ENCODE results near the gene OCIAD2.
"Not testable (repeated sequence)": the region's sequence is repeated elsewhere in the genome, so short reads cannot be mapped to it uniquely, and the experiment has no call there.

Gene OCIAD2

DNA sequence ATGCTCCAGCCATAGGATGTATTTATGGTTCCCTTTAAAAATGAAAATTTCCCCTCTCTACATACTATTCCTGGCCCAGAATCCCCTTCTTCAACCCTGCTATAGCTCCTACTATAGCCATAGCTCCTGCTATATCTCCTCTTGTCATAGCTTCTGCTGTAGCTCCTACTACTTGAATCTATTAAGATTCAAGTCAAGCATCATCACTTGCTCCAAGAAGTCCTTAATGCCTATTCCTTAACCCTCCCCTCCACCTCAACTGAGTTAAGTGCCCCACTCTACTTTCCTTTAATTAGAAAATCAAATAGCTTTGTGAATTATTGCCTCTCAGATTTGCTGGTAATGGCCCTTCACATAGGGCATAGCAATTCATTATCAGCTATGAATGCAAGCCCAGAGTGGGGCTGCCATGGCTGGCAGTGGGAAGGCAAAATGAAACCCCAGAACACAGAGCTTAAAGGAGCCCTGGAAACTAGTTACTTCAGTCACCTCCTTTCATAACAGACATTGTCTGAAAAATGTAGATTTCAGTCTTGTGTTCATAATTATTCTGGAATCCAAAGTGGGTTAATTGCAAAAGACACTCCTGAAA lies 15.4 kb downstream of the OCIAD2 start:
- H3K36me3 ChIP-seq (ENCODE audit: insufficient read depth, low read length) = peaks cover 66% of the 10 kb centered on the region
- no peak overlapping the region for H3K27ac ChIP-seq (ENCODE audit: low read depth, low read length)
- H3K4me3 ChIP-seq (ENCODE audit: low read length) = no peak overlapping the region
- H3K4me1 ChIP-seq (ENCODE audit: insufficient read depth, low read length) = no peaks in the 10 kb centered on the region
- no peaks in the 10 kb centered on the region for H3K27me3 ChIP-seq (ENCODE audit: insufficient read depth, low read length)
- no peak overlapping the region for H3K9ac ChIP-seq (ENCODE audit: low read depth, low read length)
- peaks cover 12% of the 10 kb centered on the region for H3K9me3 ChIP-seq (ENCODE audit: insufficient read depth, low read depth, low read length)

GRCh38 chr4:48889750-48890149 lies 16.8 kb downstream of the OCIAD2 start:
- H3K36me3 ChIP-seq (ENCODE audit: insufficient read depth, low read length) = peaks cover 52% of the 10 kb centered on the region
- 100% methylated on average over 3 of the region's 3 CpGs for WGBS
- not testable (repeated sequence) for H3K4me3 ChIP-seq (ENCODE audit: low read length); H3K27me3 ChIP-seq (ENCODE audit: insufficient read depth, low read length); H3K4me1 ChIP-seq (ENCODE audit: insufficient read depth, low read length); H3K27ac ChIP-seq (ENCODE audit: low read depth, low read length); H3K9ac ChIP-seq (ENCODE audit: low read depth, low read length)
- H3K9me3 ChIP-seq (ENCODE audit: insufficient read depth, low read depth, low read length) = peaks cover 12% of the 10 kb centered on the region

- H3K27me3 ChIP-seq (ENCODE audit: insufficient read depth, low read length); H3K36me3 ChIP-seq (ENCODE audit: insufficient read depth, low read length); H3K27ac ChIP-seq (ENCODE audit: low read depth, low read length); H3K9me3 ChIP-seq (ENCODE audit: insufficient read depth, low read depth, low read length); H3K4me1 ChIP-seq (ENCODE audit: insufficient read depth, low read length); H3K9ac ChIP-seq (ENCODE audit: low read depth, low read length); H3K4me3 ChIP-seq (ENCODE audit: low read length): not testable (repeated sequence)
- 94% methylated on average over 3 of the region's 3 CpGs for WGBS
These were observed 24.9 kb downstream of the OCIAD2 start for GRCh38 chr4:48881646-48882045.

DNA sequence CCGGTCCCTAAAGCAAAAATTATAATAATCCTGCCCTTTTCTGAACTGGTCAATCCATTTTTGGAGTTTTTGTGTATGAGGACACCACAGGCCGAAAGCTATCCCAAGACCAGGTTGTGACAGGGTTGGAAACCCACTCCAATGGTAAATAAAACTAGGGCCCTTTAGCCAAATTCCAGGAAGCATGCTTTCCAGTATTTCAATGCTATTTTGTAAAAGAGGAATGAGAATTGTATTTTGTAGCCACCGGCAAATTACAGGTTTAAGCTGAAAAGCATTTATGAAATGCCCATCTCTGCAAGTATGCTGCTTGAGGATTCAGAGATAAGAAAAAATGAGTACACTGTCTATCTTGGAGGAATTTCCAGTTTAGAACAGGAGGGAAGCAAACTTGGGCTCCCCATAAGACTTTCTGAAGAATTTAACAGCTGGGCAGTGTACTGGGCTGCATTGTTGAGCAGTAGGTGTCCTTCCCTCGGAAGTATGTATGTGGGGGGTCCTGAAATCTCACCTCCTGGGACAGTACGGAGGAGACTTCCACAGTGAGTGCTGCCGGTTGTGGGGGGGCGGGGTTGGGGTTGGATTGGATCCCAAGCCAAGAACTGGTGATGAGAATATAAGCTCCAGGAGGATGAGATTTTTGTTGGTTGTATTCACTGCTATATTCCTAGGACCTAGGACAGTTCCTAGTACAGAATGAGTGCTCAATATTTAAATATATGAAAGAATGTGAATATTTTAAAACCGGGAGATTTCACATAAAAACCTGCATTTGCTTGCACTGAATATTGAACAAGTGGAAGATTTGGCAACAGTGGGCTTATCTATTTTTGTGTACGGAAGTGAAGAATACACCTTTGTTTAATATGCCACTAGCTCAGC lies 26.8 kb downstream of the OCIAD2 start:
- Histone ChIP-seq H3K9ac (ENCODE audit: low read depth, low read length) (no peak overlapping the region), H3K9me3 (ENCODE audit: insufficient read depth, low read depth, low read length) (no peaks in the 10 kb centered on the region), H3K4me3 (ENCODE audit: low read length) (no peak overlapping the region), H3K27ac (ENCODE audit: low read depth, low read length) (no peak overlapping the region), H3K36me3 (ENCODE audit: insufficient read depth, low read length) (no peaks in the 10 kb centered on the region), H3K4me1 (ENCODE audit: insufficient read depth, low read length) (no peaks in the 10 kb centered on the region), H3K27me3 (ENCODE audit: insufficient read depth, low read length) (no peaks in the 10 kb centered on the region)
- WGBS = 76% methylated on average over 9 of the region's 9 CpGs

DNA sequence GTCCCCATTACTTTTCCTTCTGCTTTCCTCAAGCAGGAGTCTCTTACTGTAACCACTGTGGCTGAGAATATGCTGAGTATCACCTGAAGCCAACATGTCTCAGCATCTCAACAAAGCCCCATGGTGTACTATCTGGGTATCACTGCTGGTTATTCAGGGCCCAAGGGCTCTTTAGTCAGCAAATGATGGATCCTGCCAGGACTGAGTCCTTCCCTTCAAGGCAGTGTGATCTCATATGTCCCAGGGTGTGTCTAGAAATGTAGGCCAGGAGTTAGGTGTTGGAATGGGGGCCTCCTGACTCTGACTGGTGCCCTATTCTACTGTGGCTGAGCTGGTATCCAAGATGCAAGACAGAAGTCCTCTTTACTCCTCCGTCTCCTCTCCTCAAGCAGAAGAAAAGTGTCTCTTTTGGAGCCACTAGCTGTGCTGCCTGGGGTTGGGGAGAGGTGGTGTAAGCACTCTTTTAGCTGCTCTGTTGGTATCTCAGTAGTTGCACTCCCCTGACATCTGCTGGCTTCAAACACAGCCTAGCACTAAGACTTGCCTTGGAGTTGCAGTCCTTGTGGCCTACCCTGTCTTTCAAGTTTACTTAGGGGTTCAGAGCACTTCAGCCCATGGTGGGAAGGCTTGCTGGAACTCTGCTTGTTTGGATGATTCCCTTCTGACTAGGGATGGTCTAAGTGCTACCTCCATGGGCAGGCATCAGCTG lies 28.6 kb downstream of the OCIAD2 start:
- no CpG with 5 or more reads among the region's 1 CpG for WGBS
- Histone ChIP-seq H3K9ac (ENCODE audit: low read depth, low read length) (no peak overlapping the region), H3K9me3 (ENCODE audit: insufficient read depth, low read depth, low read length) (no peaks in the 10 kb centered on the region), H3K36me3 (ENCODE audit: insufficient read depth, low read length) (no peaks in the 10 kb centered on the region), H3K4me3 (ENCODE audit: low read length) (no peak overlapping the region), H3K27me3 (ENCODE audit: insufficient read depth, low read length) (no peaks in the 10 kb centered on the region), H3K27ac (ENCODE audit: low read depth, low read length) (no peak overlapping the region), H3K4me1 (ENCODE audit: insufficient read depth, low read length) (no peaks in the 10 kb centered on the region)

DNA sequence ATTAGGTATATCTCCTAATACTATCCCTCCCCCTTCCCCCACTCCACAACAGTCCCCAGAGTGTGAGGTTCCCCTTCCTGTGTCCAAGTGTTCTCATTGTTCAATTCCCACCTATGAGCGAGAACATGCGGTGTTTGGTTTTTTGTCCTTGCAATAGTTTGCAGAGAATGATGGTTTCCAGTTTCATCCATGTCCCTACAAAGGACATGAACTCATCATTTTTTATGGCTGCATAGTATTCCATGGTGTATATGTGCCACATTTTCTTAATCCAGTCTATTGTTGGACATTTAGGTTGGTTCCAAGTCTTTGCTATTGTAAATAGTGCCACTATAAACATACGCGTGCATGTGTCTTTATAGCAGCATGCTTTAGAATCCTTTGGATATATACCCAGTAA lies 41.9 kb downstream of the OCIAD2 start:
- H3K27ac ChIP-seq (ENCODE audit: low read depth, low read length); H3K9ac ChIP-seq (ENCODE audit: low read depth, low read length); H3K9me3 ChIP-seq (ENCODE audit: insufficient read depth, low read depth, low read length); H3K4me1 ChIP-seq (ENCODE audit: insufficient read depth, low read length); H3K27me3 ChIP-seq (ENCODE audit: insufficient read depth, low read length); H3K4me3 ChIP-seq (ENCODE audit: low read length): not testable (repeated sequence)
- H3K36me3 ChIP-seq (ENCODE audit: insufficient read depth, low read length) = peaks cover 18% of the 10 kb centered on the region
- WGBS = 100% methylated on average over 4 of the region's 4 CpGs

- Histone ChIP-seq H3K4me3 (ENCODE audit: low read length) (no peak overlapping the region), H3K4me1 (ENCODE audit: insufficient read depth, low read length) (no peaks in the 10 kb centered on the region), H3K9ac (ENCODE audit: low read depth, low read length) (no peak overlapping the region), H3K36me3 (ENCODE audit: insufficient read depth, low read length) (peaks cover 27% of the 10 kb centered on the region), H3K27ac (ENCODE audit: low read depth, low read length) (no peak overlapping the region), H3K9me3 (ENCODE audit: insufficient read depth, low read depth, low read length) (peaks cover 7% of the 10 kb centered on the region; the same call in 1 of the 2 replicates), H3K27me3 (ENCODE audit: insufficient read depth, low read length) (no peaks in the 10 kb centered on the region)
- 98% methylated on average over 4 of the region's 4 CpGs for WGBS
These were observed 42.8 kb downstream of the OCIAD2 start for GRCh38 chr4:48863728-48864127.

- Histone ChIP-seq H3K4me3 (ENCODE audit: low read length) (no peak overlapping the region), H3K36me3 (ENCODE audit: insufficient read depth, low read length) (peaks cover 38% of the 10 kb centered on the region), H3K27ac (ENCODE audit: low read depth, low read length) (no peak overlapping the region), H3K9me3 (ENCODE audit: insufficient read depth, low read depth, low read length) (peaks cover 7% of the 10 kb centered on the region; the same call in 1 of the 2 replicates), H3K4me1 (ENCODE audit: insufficient read depth, low read length) (no peaks in the 10 kb centered on the region), H3K27me3 (ENCODE audit: insufficient read depth, low read length) (no peaks in the 10 kb centered on the region), H3K9ac (ENCODE audit: low read depth, low read length) (no peak overlapping the region)
- WGBS = 90% methylated on average over 1 of the region's 1 CpG
These were observed 43.9 kb downstream of the OCIAD2 start for GRCh38 chr4:48862661-48863060.

DNA sequence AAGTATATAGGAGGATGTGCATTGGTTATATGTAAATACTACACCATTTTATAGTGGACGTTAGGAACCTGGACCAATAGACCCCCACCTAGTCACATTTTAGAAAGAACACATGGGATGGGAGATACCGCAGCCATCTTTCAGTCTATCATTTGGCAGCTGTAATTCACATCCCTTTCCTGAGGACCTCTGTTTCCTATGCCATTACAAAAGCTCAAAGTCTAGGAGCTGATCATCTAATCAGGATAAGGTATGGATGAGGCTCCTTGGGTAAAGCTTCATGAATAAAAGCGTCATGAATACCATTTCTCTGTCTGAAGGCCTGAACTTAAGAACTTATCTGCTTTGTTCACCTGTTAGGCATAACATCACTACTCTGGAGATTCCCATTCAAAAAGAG lies 44.5 kb downstream of the OCIAD2 start:
- Histone ChIP-seq H3K4me3 (ENCODE audit: low read length) (no peak overlapping the region), H3K27me3 (ENCODE audit: insufficient read depth, low read length) (no peaks in the 10 kb centered on the region), H3K9ac (ENCODE audit: low read depth, low read length) (no peak overlapping the region), H3K27ac (ENCODE audit: low read depth, low read length) (no peak overlapping the region), H3K9me3 (ENCODE audit: insufficient read depth, low read depth, low read length) (peaks cover 7% of the 10 kb centered on the region; the same call in 1 of the 2 replicates), H3K4me1 (ENCODE audit: insufficient read depth, low read length) (no peaks in the 10 kb centered on the region), H3K36me3 (ENCODE audit: insufficient read depth, low read length) (peaks cover 44% of the 10 kb centered on the region)
- 93% methylated on average over 3 of the region's 3 CpGs for WGBS

GRCh38 chr4:48858130-48858529 lies 48.4 kb downstream of the OCIAD2 start:
- Histone ChIP-seq H3K9me3 (ENCODE audit: insufficient read depth, low read depth, low read length) (no peaks in the 10 kb centered on the region), H3K27me3 (ENCODE audit: insufficient read depth, low read length) (no peaks in the 10 kb centered on the region), H3K9ac (ENCODE audit: low read depth, low read length) (no peak overlapping the region), H3K36me3 (ENCODE audit: insufficient read depth, low read length) (peaks cover 81% of the 10 kb centered on the region), H3K4me3 (ENCODE audit: low read length) (no peak overlapping the region), H3K27ac (ENCODE audit: low read depth, low read length) (no peak overlapping the region), H3K4me1 (ENCODE audit: insufficient read depth, low read length) (no peaks in the 10 kb centered on the region)
- 92% methylated on average over 7 of the region's 7 CpGs for WGBS

DNA sequence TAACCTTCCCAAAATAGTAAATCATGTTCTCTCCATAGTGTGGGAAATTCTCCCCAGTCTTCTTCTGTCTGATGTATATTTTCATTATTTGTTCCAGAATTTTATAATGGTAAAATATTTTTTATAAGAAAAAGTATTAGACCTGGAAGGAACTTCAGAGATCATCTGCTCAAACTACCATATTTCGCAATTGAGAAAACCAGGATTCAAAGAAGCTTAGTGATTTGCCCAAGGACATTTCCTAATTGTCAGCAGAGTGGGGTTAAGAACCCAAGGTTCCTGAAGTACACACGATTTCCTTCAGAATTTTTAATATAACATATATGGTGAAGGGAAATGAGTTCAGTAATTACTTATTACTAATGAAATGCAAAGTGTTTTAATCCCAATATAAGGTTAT lies 51.6 kb downstream of the OCIAD2 start:
- Histone ChIP-seq H3K4me3 (ENCODE audit: low read length) (no peak overlapping the region), H3K9me3 (ENCODE audit: insufficient read depth, low read depth, low read length) (no peaks in the 10 kb centered on the region), H3K27ac (ENCODE audit: low read depth, low read length) (no peak overlapping the region), H3K36me3 (ENCODE audit: insufficient read depth, low read length) (peaks cover 96% of the 10 kb centered on the region), H3K27me3 (ENCODE audit: insufficient read depth, low read length) (no peaks in the 10 kb centered on the region), H3K4me1 (ENCODE audit: insufficient read depth, low read length) (no peaks in the 10 kb centered on the region), H3K9ac (ENCODE audit: low read depth, low read length) (no peak overlapping the region)
- WGBS = 93% methylated on average over 1 of the region's 2 CpGs
